IMR-90 (cell line): ENCODE data around the gene NOS2. TPM values are rescaled to one million over a fixed set of nuclear protein-coding genes. Genes with fewer than 3 reads are reported as not detected.
"Not testable (repeated sequence)": the region's sequence is repeated elsewhere in the genome, so short reads cannot be mapped to it uniquely, and the experiment has no call there.

Source experiments
- ATAC-seq: fragments of 200-7000 bp; cut with Tn5 transposase; 2 replicates; pipeline ENCODE4 v1.9.1; 2020; ENCODE audit warnings: low read depth, mild to moderate bottlenecking, moderate library complexity
- BruUV-seq: library from RNA; stranded (reverse); fragments of 400-500 nt; replicated peaks from 2 replicates; lab custom pipeline; 2021; lab: Mats Ljungman, UMichigan
- CTCF ChIA-PET: fragments of 300-600 bp; formaldehyde crosslinking; extraction: SDS; loops from one replicate; lab custom pipeline; 2021; ENCODE audit warnings: antibody characterized with exemption; lab: Yijun Ruan, JAX
- POLR2A ChIA-PET: fragments of 300-600 bp; sonication (Branson Sonifier 250); formaldehyde crosslinking; loops from one replicate; lab custom pipeline; 2022; ENCODE audit warnings: antibody characterized with exemption; ENCODE audit not compliant: unreplicated experiment; lab: Charles Lee
- DNase-seq: peaks from one replicate; pipeline ENCODE4 v3.0.0; 2013
- H2AFZ ChIP-seq: replicated peaks from 2 replicates; pipeline ENCODE3; 2013; ENCODE audit warnings: low read length, mild to moderate bottlenecking; ENCODE audit not compliant: poor library complexity
- H2AK5ac ChIP-seq: 2 replicates; pipeline ENCODE4 v1.6.1; 2013; ENCODE audit warnings: low read depth, low read length, inconsistent platforms
- H2AK9ac ChIP-seq: replicated peaks from 2 replicates; pipeline ENCODE3; 2013; ENCODE audit warnings: mild to moderate bottlenecking, low read depth, low read length, moderate library complexity; ENCODE audit not compliant: poor library complexity
- H2BK120ac ChIP-seq: 2 replicates; pipeline ENCODE4 v1.6.1; 2013; ENCODE audit warnings: low read depth, low read length, inconsistent platforms
- H2BK15ac ChIP-seq: 3 replicates; pipeline ENCODE4 v1.6.1; 2013; ENCODE audit warnings: low read depth, low read length, inconsistent platforms
- H2BK20ac ChIP-seq: 2 replicates; pipeline ENCODE4 v1.6.1; 2013; ENCODE audit warnings: low read depth, mild to moderate bottlenecking, inconsistent platforms, low read length, moderate library complexity
- H2BK5ac ChIP-seq: 2 replicates; pipeline ENCODE4 v1.6.1; 2013; ENCODE audit warnings: mild to moderate bottlenecking, low read depth, low read length, inconsistent platforms; ENCODE audit not compliant: poor library complexity, severe bottlenecking
- H3K14ac ChIP-seq: replicated peaks from 2 replicates; pipeline ENCODE4 v1.6.1; 2013; ENCODE audit warnings: low read depth, low read length, inconsistent platforms
- H3K18ac ChIP-seq: 2 replicates; pipeline ENCODE4 v1.6.1; 2013; ENCODE audit warnings: low read depth, low read length, control low read depth
- H3K23ac ChIP-seq: 2 replicates; pipeline ENCODE4 v1.6.1; 2013; ENCODE audit warnings: low read depth, low read length, inconsistent platforms
- H3K27ac ChIP-seq: 2 replicates; pipeline ENCODE4 v1.5.1; 2013; ENCODE audit warnings: mild to moderate bottlenecking, control low read depth, low read length; ENCODE audit not compliant: insufficient read depth
- H3K27me3 ChIP-seq: 2 replicates; pipeline ENCODE4 v1.6.1; 2013; ENCODE audit warnings: low read length; ENCODE audit not compliant: control insufficient read depth, insufficient read depth
- H3K36me3 ChIP-seq: 2 replicates; pipeline ENCODE4 v1.6.1; 2013; ENCODE audit warnings: low read length, mixed read lengths; ENCODE audit not compliant: control insufficient read depth, insufficient read depth
- H3K4ac ChIP-seq: 2 replicates; pipeline ENCODE4 v1.6.1; 2013; ENCODE audit warnings: low read depth, low read length, inconsistent platforms
- H3K4me1 ChIP-seq: 2 replicates; pipeline ENCODE4 v1.6.1; 2013; ENCODE audit warnings: low read length, mixed read lengths; ENCODE audit not compliant: control insufficient read depth, insufficient read depth
- H3K4me2 ChIP-seq: 2 replicates; pipeline ENCODE4 v1.6.1; 2013; ENCODE audit warnings: low read depth, mild to moderate bottlenecking, control low read depth, low read length, moderate library complexity
- H3K4me3 ChIP-seq: 2 replicates; pipeline ENCODE4 v1.5.1; 2013; ENCODE audit warnings: low read depth, mild to moderate bottlenecking, control low read depth, low read length, moderate library complexity; ENCODE audit not compliant: insufficient read depth
- H3K56ac ChIP-seq: 2 replicates; pipeline ENCODE4 v1.6.1; 2013; ENCODE audit warnings: low read length, inconsistent platforms; ENCODE audit not compliant: insufficient read depth; ENCODE audit errors: extremely low read depth
- H3K79me1 ChIP-seq, 2 experiments: 2 replicates each; pipeline ENCODE4 v1.6.1; 2013; ENCODE audit warnings: low read length in 2 of 2, inconsistent platforms in 1 of 2, low read depth in 1 of 2
- H3K9ac ChIP-seq: 2 replicates; pipeline ENCODE4 v1.6.1; 2013; ENCODE audit warnings: low read depth, low read length, control low read depth
- H3K9me1 ChIP-seq: 2 replicates; pipeline ENCODE4 v1.6.1; 2013; ENCODE audit warnings: low read length, inconsistent platforms; ENCODE audit not compliant: insufficient read depth
- H3K9me3 ChIP-seq: 2 replicates; pipeline ENCODE4 v1.6.1; 2013; ENCODE audit warnings: low read length; ENCODE audit not compliant: control insufficient read depth, insufficient read depth
- H4K20me1 ChIP-seq: 2 replicates; pipeline ENCODE4 v1.6.1; 2013; ENCODE audit warnings: low read length, inconsistent platforms; ENCODE audit not compliant: insufficient read depth
- H4K5ac ChIP-seq: 2 replicates; pipeline ENCODE4 v1.6.1; 2013; ENCODE audit warnings: mild to moderate bottlenecking, low read depth, low read length, control low read depth
- H4K8ac ChIP-seq, 2 experiments: 2 replicates each; pipeline ENCODE4 v1.6.1; 2013; ENCODE audit warnings: low read depth in 2 of 2, low read length in 2 of 2, control low read depth in 1 of 2, inconsistent platforms in 1 of 2
- H4K91ac ChIP-seq: 2 replicates; pipeline ENCODE4 v1.6.1; 2013; ENCODE audit warnings: low read depth, low read length, inconsistent platforms; ENCODE audit not compliant: insufficient read depth
- WGBS, 2 experiments: methylation state at CpG; one replicate each; pipeline versions ENCODE4 v1.1.5 to v1.1.7; 2013; ENCODE audit warnings: missing lambda C conversion rate in 2 of 2; ENCODE audit not compliant: insufficient read length in 1 of 2; ENCODE audit errors: extremely low coverage in 2 of 2; 5-methylcytosine and 5-hydroxymethylcytosine counted together
- dilution Hi-C: fragments of 300-500 bp; cut with HindIII; formaldehyde crosslinking; loops from one replicate; pipeline ENCODE4 v1.14.3; 2018; ENCODE audit warnings: low sequenced_read_pairs; ENCODE audit not compliant: unreplicated experiment
- in situ Hi-C: fragments of 300-500 bp; cut with MboI; formaldehyde crosslinking; loops from 3 replicates; pipeline ENCODE4 v1.14.3; 2019; ENCODE audit warnings: low sequenced_read_pairs, inconsistent platforms, mixed read lengths
- intact Hi-C: fragments of 100-400 bp; cut with micrococcal nuclease; formaldehyde crosslinking; loops from 2 replicates; pipeline ENCODE4 v1.10.0; 2022
- polyA plus RNA-seq, 3 experiments: library from polyadenylated mRNA; depleted of rRNA; stranded (reverse); fragments of >200 nt; gene quantifications; 2 replicates each; pipeline ENCODE4 v1.2.3, GENCODE V29; 2012; ENCODE audit warnings: low replicate concordance in 1 of 3
- total RNA-seq: library from RNA; depleted of rRNA; stranded (reverse); fragments of >200 nt; gene quantifications from 2 replicates; pipeline ENCODE4 v1.2.3, GENCODE V29; 2012

The NOS2 gene
- total and polyA plus RNA-seq, 2 of the 4 experiments (the other 2 are of a cell fraction), result under 0.01 TPM; not detected in 1

- H3K27ac ChIP-seq, DNase-seq, H3K18ac ChIP-seq, H4K8ac ChIP-seq, H2BK20ac ChIP-seq, H3K36me3 ChIP-seq, CTCF ChIA-PET, H2AK5ac ChIP-seq, in situ Hi-C loops, H2BK5ac ChIP-seq, H3K79me1 ChIP-seq, H3K56ac ChIP-seq, H3K14ac ChIP-seq, H4K5ac ChIP-seq, H3K9ac ChIP-seq, H3K9me1 ChIP-seq, BruUV-seq, H2BK15ac ChIP-seq, H2AFZ ChIP-seq, intact Hi-C loops, H2BK120ac ChIP-seq, H4K20me1 ChIP-seq, H3K4me1 ChIP-seq, H3K9me3 ChIP-seq, H3K4me3 ChIP-seq, H3K4me2 ChIP-seq, POLR2A ChIA-PET, H3K27me3 ChIP-seq, dilution Hi-C loops, H3K4ac ChIP-seq, H4K91ac ChIP-seq, ATAC-seq, H3K23ac ChIP-seq, H2AK9ac ChIP-seq: not testable (repeated sequence)
- no CpG with 5 or more reads among the region's 1 CpG for WGBS, 2 experiments
These were observed 40.0 kb upstream of the NOS2 start for GRCh38 chr17:27840406-27840678.

GRCh38 chr17:27839571-27840405 is 39.5 kb upstream of the NOS2 start:
- in situ Hi-C loops, result not testable (repeated sequence)
- no CpG with 5 or more reads among the region's 4 CpGs for WGBS, 2 experiments

More at GRCh38 chr17:27839571-27840405, 39.5 kb upstream of the NOS2 start:
- H2BK120ac ChIP-seq, H2BK20ac ChIP-seq, H3K4ac ChIP-seq, H3K9me1 ChIP-seq, H3K14ac ChIP-seq, POLR2A ChIA-PET, DNase-seq, H3K4me1 ChIP-seq, H3K18ac ChIP-seq, intact Hi-C loops, H3K79me1 ChIP-seq, H3K36me3 ChIP-seq, H3K23ac ChIP-seq, H2AK9ac ChIP-seq, H3K9me3 ChIP-seq, H2BK15ac ChIP-seq, dilution Hi-C loops, H4K5ac ChIP-seq, H4K20me1 ChIP-seq, H3K4me3 ChIP-seq, CTCF ChIA-PET, BruUV-seq, H4K91ac ChIP-seq, H3K9ac ChIP-seq, H3K27ac ChIP-seq, H3K27me3 ChIP-seq, H2BK5ac ChIP-seq, H3K4me2 ChIP-seq, H4K8ac ChIP-seq, H3K56ac ChIP-seq, H2AFZ ChIP-seq, H2AK5ac ChIP-seq, ATAC-seq: not testable (repeated sequence)
